ENCODE data around the gene ZC3H12A. TPM values are rescaled to one million over a fixed set of nuclear protein-coding genes. Genes with fewer than 3 reads are reported as not detected.
A peak's percentile ranks its signal among the peaks of the same experiment; 100 is the strongest.

The ZC3H12A gene
- total and polyA plus RNA-seq, 11 donors: 1.8 to 8.5 (median 4.5) TPM

- H3K4me1 ChIP-seq: peaks cover 20 to 74% (median 54%) of the 10 kb centered on the region in 12 donors
- H3K27ac ChIP-seq: peak overlapping the region in 10 of 12 donors; percentile 54 to 96 (median 90)
- H3K4me3 ChIP-seq: peak overlapping the region in 5 of 12 donors; percentile 36 to 93 (median 55)
- no peak for TF ChIP-seq CTCF (IDR thresholded peaks at IDR 0.05)
- no peak for TF ChIP-seq POLR2A (IDR thresholded peaks at IDR 0.05)
- WGBS, 4 donors: 90 to 95% (median 93%) methylated on average over 8 of the region's 8 CpGs
- H3K27me3 ChIP-seq: no peaks in the 10 kb centered on the region
- H3K9me3 ChIP-seq: no peaks in the 10 kb centered on the region
- DNase-seq (no peak), ATAC-seq (no peak)
- intact Hi-C loops (cut with DNase I): no loop called here
- peaks cover 0 to 69% (median 49%) of the 10 kb centered on the region in 9 donors for H3K36me3 ChIP-seq
Observed at GRCh38 chr1:37478451-37478881, 4.1 kb downstream of the ZC3H12A start.

- Histone ChIP-seq H3K9me3 (no peaks in the 10 kb centered on the region), H3K27me3 (no peaks in the 10 kb centered on the region), H3K36me3 (peaks cover 0 to 73% (median 53%) of the 10 kb centered on the region in 9 donors), H3K4me1 (peaks cover 17 to 71% (median 52%) of the 10 kb centered on the region in 12 donors), H3K27ac (peak overlapping the region; percentile 53 to 96 (median 88)), H3K4me3 (peak overlapping the region in 10 of 12 donors; percentile 22 to 93 (median 39))
- no peak for DNase-seq
- ATAC-seq: no peak
- 66 to 83% (median 70%) methylated on average over 3 of the region's 3 CpGs for WGBS, 4 donors
- intact Hi-C loops (cut with DNase I): no loop called here
- TF ChIP-seq CTCF (IDR thresholded peaks at IDR 0.05) (no peak), POLR2A (IDR thresholded peaks at IDR 0.05) (no peak)
Observed at GRCh38 chr1:37478890-37479254, 4.5 kb downstream of the ZC3H12A start.

GRCh38 chr1:37479255-37480124 lies 5.1 kb downstream of the ZC3H12A start:
- WGBS, 4 donors: 34 to 45% (median 42%) methylated on average over 14 to 22 of the region's 22 CpGs
- TF ChIP-seq POLR2A (IDR thresholded peaks at IDR 0.05) (peak in 1 of 2 donors; percentile 16), CTCF (IDR thresholded peaks at IDR 0.05) (no peak)
- Histone ChIP-seq H3K36me3 (peaks cover 0 to 79% (median 58%) of the 10 kb centered on the region in 9 donors), H3K4me3 (peak overlapping the region in 10 of 12 donors; percentile 22 to 93 (median 39)), H3K4me1 (peaks cover 17 to 75% (median 54%) of the 10 kb centered on the region in 12 donors), H3K9me3 (no peaks in the 10 kb centered on the region), H3K27ac (peak overlapping the region; percentile 53 to 96 (median 88)), H3K27me3 (no peaks in the 10 kb centered on the region)
- intact Hi-C loops (cut with DNase I): no loop called here
- ATAC-seq (peak in 3 of 4 donors; percentile 58 to 70 (median 61)), DNase-seq (peak; percentile 75 to 87 (median 79))

- H3K36me3 ChIP-seq: peaks cover 0 to 82% (median 59%) of the 10 kb centered on the region in 9 donors
- H3K27me3 ChIP-seq: no peaks in the 10 kb centered on the region
- H3K27ac ChIP-seq: peak overlapping the region in 11 of 12 donors; percentile 18 to 96 (median 90)
- intact Hi-C loops (cut with DNase I): no loop called here
- H3K9me3 ChIP-seq: no peaks in the 10 kb centered on the region
- H3K4me3 ChIP-seq: peak overlapping the region in 9 of 12 donors; percentile 27 to 93 (median 42)
- WGBS, 4 donors: 87 to 93% (median 90%) methylated on average over 5 of the region's 5 CpGs
- peaks cover 17 to 79% (median 59%) of the 10 kb centered on the region in 12 donors for H3K4me1 ChIP-seq
- no peak for ATAC-seq
- no peak for DNase-seq
- TF ChIP-seq POLR2A (IDR thresholded peaks at IDR 0.05): no peak
- TF ChIP-seq CTCF (IDR thresholded peaks at IDR 0.05): no peak
Observed at GRCh38 chr1:37480125-37480466, 5.7 kb downstream of the ZC3H12A start.
